Suppressor macrophage treated with lipopolysaccharide for 1 hour (primary cell): ENCODE data around the gene ANKRD13D.

Source experiments
- DNase-seq, 3 donors: peaks; one replicate each; pipeline ENCODE4 v3.0.0-alpha.2; 2020 to 2022

Gene ANKRD13D

GRCh38 chr11:67273260-67273990, 15.7 kb upstream of the ANKRD13D start:
- peak in 1 of 3 donors; percentile 46 for DNase-seq

- DNase-seq, result no peak
Observed at GRCh38 chr11:67274768-67275605, 14.1 kb upstream of the ANKRD13D start.

- no peak for DNase-seq
Observed at GRCh38 chr11:67275606-67276409, 13.3 kb upstream of the ANKRD13D start.

- peak; percentile 54 to 67 (median 55) for DNase-seq
Observed at GRCh38 chr11:67276781-67277230, 12.3 kb upstream of the ANKRD13D start.

GRCh38 chr11:67277231-67277961, 11.7 kb upstream of the ANKRD13D start:
- peak; percentile 97 for DNase-seq

GRCh38 chr11:67278135-67278938, 10.8 kb upstream of the ANKRD13D start:
- no peak for DNase-seq

GRCh38 chr11:67278939-67279588, 10.0 kb upstream of the ANKRD13D start:
- no peak for DNase-seq

GRCh38 chr11:67279589-67280340, 9.3 kb upstream of the ANKRD13D start:
- DNase-seq, result no peak

GRCh38 chr11:67280341-67280787, 8.7 kb upstream of the ANKRD13D start:
- DNase-seq, result no peak

- no peak for DNase-seq
Observed at GRCh38 chr11:67280788-67281551, 8.1 kb upstream of the ANKRD13D start.

GRCh38 chr11:67281552-67282150, 7.5 kb upstream of the ANKRD13D start:
- DNase-seq, result no peak

GRCh38 chr11:67282155-67282875, 6.8 kb upstream of the ANKRD13D start:
- no peak for DNase-seq

- DNase-seq, result no peak
Observed at GRCh38 chr11:67282876-67283371, 6.2 kb upstream of the ANKRD13D start.

- peak; percentile 89 to 94 (median 92) for DNase-seq
Observed at GRCh38 chr11:67283481-67283963, 5.6 kb upstream of the ANKRD13D start.

- peak in 1 of 3 donors; percentile 31 for DNase-seq
Observed at GRCh38 chr11:67284811-67285540, 4.1 kb upstream of the ANKRD13D start.

- peak; percentile 65 to 72 (median 69) for DNase-seq
Observed at GRCh38 chr11:67285541-67286498, 3.3 kb upstream of the ANKRD13D start.
